Calu3 (cell line): ENCODE results near the gene MSTN. TPM values are rescaled to one million over a fixed set of nuclear protein-coding genes. Genes with fewer than 3 reads are reported as not detected.

Source experiments
- BruUV-seq: library from RNA; stranded (reverse); fragments of 400-500 nt; replicated peaks from 2 replicates; lab custom pipeline; 2021; lab: Mats Ljungman, UMichigan
- CTCF ChIA-PET: fragments of 300-600 bp; sonication (Branson Sonifier 250); formaldehyde crosslinking; loops from one replicate; lab custom pipeline; 2022; ENCODE audit warnings: antibody characterized with exemption; lab: Charles Lee
- DNase-seq: peaks from one replicate; pipeline ENCODE4 v3.0.0; 2022
- H3K27ac Mint-ChIP-seq: one replicate; pipeline ENCODE4 v1.8.0; 2022; ENCODE audit warnings: mixed read lengths; ENCODE audit not compliant: unreplicated experiment
- H3K27me3 Mint-ChIP-seq: one replicate; pipeline ENCODE4 v1.8.0; 2022; ENCODE audit warnings: mixed read lengths; ENCODE audit not compliant: unreplicated experiment
- H3K36me3 Mint-ChIP-seq: one replicate; pipeline ENCODE4 v1.8.0; 2022; ENCODE audit warnings: mild to moderate bottlenecking, moderate library complexity, mixed read lengths; ENCODE audit not compliant: insufficient read depth, unreplicated experiment
- H3K4me1 Mint-ChIP-seq: one replicate; pipeline ENCODE4 v1.8.0; 2022; ENCODE audit warnings: mild to moderate bottlenecking, low read depth, mixed read lengths; ENCODE audit not compliant: unreplicated experiment
- H3K4me3 Mint-ChIP-seq: one replicate; pipeline ENCODE4 v1.8.0; 2022; ENCODE audit warnings: mild to moderate bottlenecking, low read depth, moderate library complexity, mixed read lengths; ENCODE audit not compliant: unreplicated experiment
- H3K9me3 Mint-ChIP-seq: one replicate; pipeline ENCODE4 v1.8.0; 2022; ENCODE audit warnings: low read depth, mixed read lengths; ENCODE audit not compliant: unreplicated experiment
- intact Hi-C: fragments of 100-400 bp; cut with micrococcal nuclease; formaldehyde crosslinking; loops from one replicate; pipeline ENCODE4 v1.10.0; 2022; ENCODE audit not compliant: unreplicated experiment
- total RNA-seq: library from RNA; stranded (reverse); gene quantifications from 2 replicates; pipeline ENCODE4 v1.2.3, GENCODE V29; 2022
- TF ChIP-seq, protein P1 (sequence below): fragments of 200-600 bp; IDR thresholded peaks from one replicate; pipeline ENCODE4 v1.8.0; 2022; ENCODE audit warnings: antibody characterized with exemption; ENCODE audit not compliant: unreplicated experiment

The MSTN gene
- total RNA-seq, 1 experiment from 2014 or later: 0.24 TPM

DNA sequence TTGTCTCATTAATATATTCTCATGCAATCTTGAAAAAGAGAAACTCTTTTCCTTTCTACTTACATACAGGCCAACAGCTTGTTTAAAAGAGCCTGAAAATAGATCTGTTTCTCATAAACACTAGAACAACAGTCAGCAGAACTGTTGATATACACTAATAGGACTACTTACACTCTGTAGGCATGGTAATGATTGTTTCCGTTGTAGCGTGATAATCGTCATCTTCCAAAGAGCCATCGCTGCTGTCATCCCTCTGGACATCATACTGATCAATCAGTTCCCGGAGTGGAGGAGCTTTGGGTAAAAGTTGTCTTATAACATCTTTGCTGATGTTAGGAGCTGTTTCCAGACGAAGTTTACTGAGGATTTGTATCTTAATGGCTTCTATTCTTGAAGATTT is 476 bp downstream of the MSTN start:
- CTCF ChIA-PET: no interaction called here
- intact Hi-C loops: no loop called here
- Mint-ChIP-seq H3K4me3 (no peak overlapping the region), H3K4me1 (no peaks in the 10 kb centered on the region), H3K36me3 (no peaks in the 10 kb centered on the region), H3K9me3 (no peaks in the 10 kb centered on the region), H3K27me3 (no peaks in the 10 kb centered on the region), H3K27ac (no peak overlapping the region)
- no peak for DNase-seq
- BruUV-seq: no TSS peak
- TF ChIP-seq, protein P1, sequence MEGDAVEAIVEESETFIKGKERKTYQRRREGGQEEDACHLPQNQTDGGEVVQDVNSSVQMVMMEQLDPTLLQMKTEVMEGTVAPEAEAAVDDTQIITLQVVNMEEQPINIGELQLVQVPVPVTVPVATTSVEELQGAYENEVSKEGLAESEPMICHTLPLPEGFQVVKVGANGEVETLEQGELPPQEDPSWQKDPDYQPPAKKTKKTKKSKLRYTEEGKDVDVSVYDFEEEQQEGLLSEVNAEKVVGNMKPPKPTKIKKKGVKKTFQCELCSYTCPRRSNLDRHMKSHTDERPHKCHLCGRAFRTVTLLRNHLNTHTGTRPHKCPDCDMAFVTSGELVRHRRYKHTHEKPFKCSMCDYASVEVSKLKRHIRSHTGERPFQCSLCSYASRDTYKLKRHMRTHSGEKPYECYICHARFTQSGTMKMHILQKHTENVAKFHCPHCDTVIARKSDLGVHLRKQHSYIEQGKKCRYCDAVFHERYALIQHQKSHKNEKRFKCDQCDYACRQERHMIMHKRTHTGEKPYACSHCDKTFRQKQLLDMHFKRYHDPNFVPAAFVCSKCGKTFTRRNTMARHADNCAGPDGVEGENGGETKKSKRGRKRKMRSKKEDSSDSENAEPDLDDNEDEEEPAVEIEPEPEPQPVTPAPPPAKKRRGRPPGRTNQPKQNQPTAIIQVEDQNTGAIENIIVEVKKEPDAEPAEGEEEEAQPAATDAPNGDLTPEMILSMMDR: no peak

DNA sequence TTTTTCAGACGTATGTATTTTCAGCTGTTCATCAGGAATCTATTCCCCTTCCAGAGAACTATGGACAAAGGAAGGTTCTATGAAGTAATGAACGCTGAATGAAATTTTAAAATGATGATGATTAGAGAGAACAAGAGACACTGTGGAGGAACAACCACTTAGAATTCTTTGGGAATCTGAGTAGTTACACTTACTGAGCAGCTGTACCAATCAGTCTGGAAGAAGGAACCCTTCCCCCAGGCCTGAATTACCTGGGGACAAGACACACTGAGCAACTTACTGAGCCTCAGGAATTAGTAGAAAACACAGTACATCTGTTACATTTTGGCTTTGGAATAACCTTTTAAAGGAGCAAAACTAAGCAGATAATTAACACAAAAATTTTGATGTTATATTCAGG is 1.9 kb downstream of the MSTN start:
- CTCF ChIA-PET: no interaction called here

DNA sequence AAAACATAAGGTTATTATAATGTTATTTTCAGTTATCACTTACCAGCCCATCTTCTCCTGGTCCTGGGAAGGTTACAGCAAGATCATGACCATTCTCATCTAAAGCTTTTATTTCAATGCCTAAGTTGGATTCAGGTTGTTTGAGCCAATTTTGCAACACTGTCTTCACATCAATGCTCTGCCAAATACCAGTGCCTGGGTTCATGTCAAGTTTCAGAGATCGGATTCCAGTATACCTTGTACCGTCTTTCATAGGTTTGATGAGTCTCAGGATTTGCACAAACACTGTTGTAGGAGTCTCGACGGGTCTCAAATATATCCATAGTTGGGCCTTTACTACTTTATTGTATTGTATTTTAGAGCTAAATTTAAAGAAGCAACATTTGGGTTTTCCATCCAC is 2.5 kb downstream of the MSTN start:
- Mint-ChIP-seq H3K9me3 (no peaks in the 10 kb centered on the region), H3K27ac (no peak overlapping the region), H3K4me1 (no peaks in the 10 kb centered on the region), H3K4me3 (no peak overlapping the region), H3K27me3 (no peaks in the 10 kb centered on the region), H3K36me3 (no peaks in the 10 kb centered on the region)
- TF ChIP-seq, protein P1: no peak
- intact Hi-C loops: no loop called here
- no peak for DNase-seq
- no TSS peak for BruUV-seq
- CTCF ChIA-PET: no interaction called here

More for the DNA sequence above, 1.9 kb downstream of the MSTN start:
- no peaks in the 10 kb centered on the region for H3K4me1 Mint-ChIP-seq
- H3K27me3 Mint-ChIP-seq: no peaks in the 10 kb centered on the region
- DNase-seq: no peak
- no TSS peak for BruUV-seq
- no peaks in the 10 kb centered on the region for H3K9me3 Mint-ChIP-seq
- no peaks in the 10 kb centered on the region for H3K36me3 Mint-ChIP-seq
- H3K4me3 Mint-ChIP-seq: no peak overlapping the region
- intact Hi-C loops: no loop called here
- H3K27ac Mint-ChIP-seq: no peak overlapping the region
- TF ChIP-seq, protein P1: no peak

DNA sequence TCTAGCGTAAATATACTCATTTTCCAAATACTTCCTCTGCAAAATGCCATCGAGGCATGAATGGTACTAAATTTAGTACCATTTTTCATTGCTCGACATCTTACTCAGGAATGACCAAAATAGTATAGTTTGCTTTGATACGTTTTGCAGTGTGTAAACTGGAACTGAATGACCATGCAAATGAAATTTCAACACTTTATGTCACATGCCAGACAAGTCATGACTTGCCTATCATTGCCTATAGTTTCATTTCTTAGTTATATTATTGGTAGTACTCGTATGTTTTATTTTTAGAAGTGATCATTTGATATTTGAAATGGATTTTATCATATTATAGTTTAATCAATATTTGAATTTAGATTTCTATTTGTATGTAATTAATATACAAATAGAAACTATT is 9.1 kb downstream of the MSTN start:
- TF ChIP-seq, protein P1: no peak
- CTCF ChIA-PET: no interaction called here

More for the DNA sequence above, 9.1 kb downstream of the MSTN start:
- Mint-ChIP-seq H3K4me3 (no peak overlapping the region), H3K27ac (no peak overlapping the region), H3K4me1 (no peaks in the 10 kb centered on the region), H3K9me3 (no peaks in the 10 kb centered on the region), H3K36me3 (no peaks in the 10 kb centered on the region), H3K27me3 (no peaks in the 10 kb centered on the region)
- intact Hi-C loops: no loop called here
- no TSS peak for BruUV-seq
- DNase-seq: no peak
